Skeletal muscle satellite cell (primary cell): ENCODE measurements around the gene CLDN5.

Experiments used
- H3K27me3 ChIP-seq: 2 replicates; pipeline ENCODE4 v1.7.0; 2013; ENCODE audit warnings: low read length; ENCODE audit not compliant: control insufficient read depth, insufficient read depth
- H3K36me3 ChIP-seq: 2 replicates; pipeline ENCODE4 v1.7.0; 2013; ENCODE audit warnings: mild to moderate bottlenecking, control low read depth, low read length; ENCODE audit not compliant: insufficient read depth
- H3K4me1 ChIP-seq: 2 replicates; pipeline ENCODE4 v1.7.0; 2013; ENCODE audit warnings: low read length; ENCODE audit not compliant: control insufficient read depth, insufficient read depth
- H3K4me2 ChIP-seq: 2 replicates; pipeline ENCODE4 v1.7.0; 2013; ENCODE audit warnings: mild to moderate bottlenecking, low read length
- H3K4me3 ChIP-seq: 2 replicates; pipeline ENCODE4 v1.7.0; 2013; ENCODE audit warnings: low read length
- H3K9ac ChIP-seq: 2 replicates; pipeline ENCODE4 v1.7.0; 2013; ENCODE audit warnings: mild to moderate bottlenecking, low read depth, low read length, moderate library complexity
- H3K9me3 ChIP-seq: replicated peaks from 2 replicates; pipeline ENCODE4 v1.7.0; 2013; ENCODE audit warnings: mild to moderate bottlenecking, control low read depth, low read length

CLDN5 gene

DNA sequence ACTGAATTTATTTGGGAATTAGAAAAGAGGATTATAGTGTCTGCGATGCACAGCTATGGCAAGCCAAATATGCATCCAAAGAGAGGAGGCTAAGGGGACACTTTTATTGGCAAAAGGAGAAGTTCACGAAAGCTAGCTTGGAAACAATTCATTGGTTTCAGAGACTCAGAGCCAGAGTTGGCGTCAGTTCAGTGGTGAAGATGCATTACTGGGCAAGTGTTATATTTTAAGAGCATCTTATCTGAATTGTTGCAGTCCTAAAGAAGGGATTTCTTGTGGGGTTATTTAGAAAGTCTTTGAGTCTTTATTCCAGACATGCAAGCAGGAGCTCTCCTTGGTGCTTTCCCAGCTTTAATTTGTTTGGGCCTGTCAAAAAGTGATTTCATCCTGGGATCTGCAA lies 15.0 kb downstream of the CLDN5 start:
- Histone ChIP-seq H3K9ac (no peak overlapping the region), H3K4me3 (no peak overlapping the region), H3K27me3 (no peaks in the 10 kb centered on the region), H3K36me3 (peaks cover 15% of the 10 kb centered on the region), H3K4me1 (peaks cover under 1% of the 10 kb centered on the region), H3K9me3 (no peaks in the 10 kb centered on the region), H3K4me2 (no peak overlapping the region)

DNA sequence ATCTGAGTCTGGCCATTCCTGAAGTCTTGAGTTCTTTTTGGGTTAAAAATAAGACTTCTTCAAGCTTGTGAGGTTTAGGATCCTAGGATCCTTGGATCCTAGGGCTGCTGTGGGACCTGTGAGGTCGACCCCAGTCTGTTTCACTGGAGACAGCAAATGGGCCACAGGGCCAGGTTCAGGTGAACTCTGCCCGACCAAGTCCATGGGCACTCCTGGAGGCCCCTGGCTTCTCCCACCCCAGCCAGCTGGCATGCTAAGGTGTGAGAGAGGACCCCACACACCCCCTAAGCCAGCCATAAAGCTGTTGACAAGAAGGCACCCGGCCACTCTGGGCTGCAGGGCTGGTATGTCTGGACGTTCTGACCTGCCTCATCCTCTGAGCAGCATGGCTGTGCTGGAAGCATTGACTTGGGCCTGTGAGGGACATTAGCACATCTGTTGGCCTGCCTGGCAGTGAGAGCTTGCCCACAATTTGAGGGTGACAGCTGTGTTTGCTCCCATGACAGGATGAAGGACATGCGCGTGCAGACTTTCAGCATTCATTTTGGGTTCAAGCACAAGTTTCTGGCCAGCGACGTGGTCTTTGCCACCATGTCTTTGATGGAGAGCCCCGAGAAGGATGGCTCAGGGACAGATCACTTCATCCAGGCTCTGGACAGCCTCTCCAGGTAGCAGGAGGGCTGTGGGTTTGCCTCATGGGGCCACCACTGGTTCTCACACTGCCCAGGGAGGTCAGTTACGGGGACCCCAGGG lies 16.0 kb downstream of the CLDN5 start:
- H3K27me3 ChIP-seq = no peaks in the 10 kb centered on the region
- no peak overlapping the region for H3K4me2 ChIP-seq
- no peaks in the 10 kb centered on the region for H3K9me3 ChIP-seq
- H3K4me3 ChIP-seq = no peak overlapping the region
- no peak overlapping the region for H3K9ac ChIP-seq
- H3K4me1 ChIP-seq = no peaks in the 10 kb centered on the region
- peaks cover 12% of the 10 kb centered on the region for H3K36me3 ChIP-seq

DNA sequence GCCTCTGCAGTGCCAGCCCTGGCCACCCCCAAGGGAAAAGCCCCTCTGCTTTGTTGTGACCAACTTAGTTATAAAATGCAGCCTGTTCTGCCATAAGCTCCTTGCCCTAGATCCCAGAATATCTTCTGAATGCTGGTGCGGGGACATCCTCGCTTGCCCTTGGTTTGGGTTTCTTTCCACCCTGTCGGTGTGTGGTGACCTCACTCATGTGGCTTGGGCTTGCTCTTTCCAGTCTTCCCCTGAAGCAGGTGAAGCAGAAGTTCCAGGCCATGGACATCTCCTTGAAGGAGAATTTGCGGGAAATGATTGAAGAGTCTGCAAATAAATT lies 16.7 kb downstream of the CLDN5 start:
- Histone ChIP-seq H3K9me3 (no peaks in the 10 kb centered on the region), H3K4me3 (no peak overlapping the region), H3K4me2 (no peak overlapping the region), H3K27me3 (no peaks in the 10 kb centered on the region), H3K36me3 (peaks cover 7% of the 10 kb centered on the region), H3K9ac (no peak overlapping the region), H3K4me1 (no peaks in the 10 kb centered on the region)

DNA sequence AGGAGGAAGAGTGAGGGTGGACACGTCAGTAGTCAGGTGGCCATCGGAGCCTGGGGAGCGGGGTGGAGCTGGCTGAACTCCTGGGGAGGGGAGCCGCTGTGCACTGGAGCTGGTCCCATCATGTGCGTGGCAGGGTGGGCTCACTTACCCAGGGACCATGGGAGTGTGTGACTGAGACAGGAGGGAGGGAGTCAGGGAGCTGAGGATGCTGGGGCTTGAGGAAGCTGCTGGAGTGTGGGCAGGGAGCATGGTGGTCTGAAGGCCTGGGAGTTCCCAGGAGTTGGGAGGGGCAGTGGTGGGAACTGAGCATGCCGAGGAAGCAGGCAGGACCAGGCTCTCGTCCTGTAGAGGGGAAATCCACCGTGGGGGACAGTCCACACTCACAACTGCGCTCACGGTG lies 18.0 kb downstream of the CLDN5 start:
- peaks cover 7% of the 10 kb centered on the region for H3K36me3 ChIP-seq
- H3K27me3 ChIP-seq = no peaks in the 10 kb centered on the region
- no peaks in the 10 kb centered on the region for H3K4me1 ChIP-seq

DNA sequence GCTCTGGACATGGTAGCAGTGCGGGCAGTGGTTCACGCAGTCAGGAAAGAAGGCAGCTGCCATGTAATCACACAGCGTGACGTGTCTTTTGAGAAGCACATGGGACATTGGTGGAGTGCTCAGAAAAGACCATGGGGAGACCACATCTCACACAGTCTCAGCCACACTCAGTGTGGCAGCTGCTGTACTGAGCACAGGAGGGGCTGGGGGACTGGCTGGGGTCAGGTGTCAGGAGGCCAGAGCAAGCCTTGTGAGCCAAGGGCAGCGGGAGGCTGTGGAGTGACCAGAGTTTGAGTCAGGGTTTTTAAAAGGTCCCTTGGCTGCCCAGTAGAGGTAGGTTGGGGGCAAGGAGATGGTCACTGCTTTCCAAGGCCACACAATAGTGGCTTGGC lies 18.5 kb downstream of the CLDN5 start:
- no peak overlapping the region for H3K4me3 ChIP-seq
- H3K4me1 ChIP-seq = no peaks in the 10 kb centered on the region
- H3K9ac ChIP-seq = no peak overlapping the region
- no peak overlapping the region for H3K4me2 ChIP-seq
- no peaks in the 10 kb centered on the region for H3K27me3 ChIP-seq
- H3K9me3 ChIP-seq = no peaks in the 10 kb centered on the region
- peaks cover 7% of the 10 kb centered on the region for H3K36me3 ChIP-seq

More for the DNA sequence above, 18.0 kb downstream of the CLDN5 start:
- Histone ChIP-seq H3K9ac (no peak overlapping the region), H3K4me3 (no peak overlapping the region), H3K4me2 (no peak overlapping the region), H3K9me3 (no peaks in the 10 kb centered on the region)

DNA sequence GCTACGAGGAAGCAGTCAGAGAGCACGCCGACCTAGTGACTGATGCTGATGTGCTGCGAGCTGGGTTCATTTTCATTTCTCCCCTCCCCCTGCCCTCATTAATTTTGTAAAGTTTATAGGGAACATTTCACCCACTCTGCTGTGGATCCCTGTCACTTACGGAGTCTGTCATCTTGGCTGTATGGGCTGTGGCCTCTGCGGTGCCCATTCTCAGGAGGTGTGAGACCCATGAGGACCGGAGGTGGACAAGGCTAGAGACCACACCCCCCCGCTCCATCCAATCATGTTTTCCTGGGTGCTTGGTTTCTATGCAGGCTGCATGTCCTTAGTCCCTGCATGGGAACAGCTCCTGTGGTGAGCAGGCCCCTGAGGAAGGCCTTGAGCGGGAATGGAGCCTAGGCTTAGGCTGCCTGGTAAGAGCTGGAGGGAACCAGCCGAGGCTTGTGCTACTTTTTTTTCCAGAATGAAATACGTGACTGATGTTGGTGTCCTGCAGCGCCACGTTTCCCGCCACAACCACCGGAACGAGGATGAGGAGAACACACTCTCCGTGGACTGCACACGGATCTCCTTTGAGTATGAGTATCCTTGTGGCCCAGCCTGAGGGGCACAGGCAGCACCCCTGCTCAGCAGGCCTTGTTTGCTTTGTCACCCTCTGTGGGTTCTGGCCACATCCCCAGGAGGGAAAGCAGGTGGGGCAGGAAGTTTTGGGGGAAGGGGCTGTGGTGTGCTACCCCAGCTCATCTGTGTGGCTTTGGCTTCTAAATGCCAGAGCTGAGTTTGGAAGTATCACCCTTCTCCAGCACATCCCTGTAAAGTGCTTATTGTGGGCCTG lies 19.1 kb downstream of the CLDN5 start:
- H3K9me3 ChIP-seq = no peaks in the 10 kb centered on the region
- H3K27me3 ChIP-seq = no peaks in the 10 kb centered on the region
- H3K4me2 ChIP-seq = no peak overlapping the region
- H3K4me3 ChIP-seq = no peak overlapping the region
- H3K9ac ChIP-seq = no peak overlapping the region
- H3K4me1 ChIP-seq = no peaks in the 10 kb centered on the region
- H3K36me3 ChIP-seq = peaks cover 7% of the 10 kb centered on the region

DNA sequence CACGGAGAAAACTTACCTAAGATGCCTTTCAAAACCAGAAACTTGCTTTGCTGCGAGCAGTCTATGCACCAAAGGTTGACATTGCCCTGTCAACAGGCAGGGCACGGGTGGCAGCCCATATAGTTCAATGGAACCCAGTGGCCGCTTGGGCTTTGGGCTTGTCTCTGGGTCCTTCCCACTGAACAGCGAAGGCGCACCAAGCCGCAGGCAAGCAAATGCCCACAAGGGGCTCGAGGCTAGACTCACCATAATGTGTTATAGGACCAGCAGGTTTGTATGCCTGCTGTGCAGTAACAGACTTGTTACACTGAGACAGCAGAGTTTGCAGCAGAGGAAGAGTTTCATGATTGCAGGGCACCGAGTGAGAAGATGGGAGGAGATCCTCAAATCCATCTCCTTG lies 20.3 kb downstream of the CLDN5 start:
- Histone ChIP-seq H3K9ac (no peak overlapping the region), H3K4me3 (no peak overlapping the region), H3K4me2 (no peak overlapping the region), H3K27me3 (no peaks in the 10 kb centered on the region), H3K36me3 (peaks cover 8% of the 10 kb centered on the region), H3K4me1 (no peaks in the 10 kb centered on the region), H3K9me3 (no peaks in the 10 kb centered on the region)

DNA sequence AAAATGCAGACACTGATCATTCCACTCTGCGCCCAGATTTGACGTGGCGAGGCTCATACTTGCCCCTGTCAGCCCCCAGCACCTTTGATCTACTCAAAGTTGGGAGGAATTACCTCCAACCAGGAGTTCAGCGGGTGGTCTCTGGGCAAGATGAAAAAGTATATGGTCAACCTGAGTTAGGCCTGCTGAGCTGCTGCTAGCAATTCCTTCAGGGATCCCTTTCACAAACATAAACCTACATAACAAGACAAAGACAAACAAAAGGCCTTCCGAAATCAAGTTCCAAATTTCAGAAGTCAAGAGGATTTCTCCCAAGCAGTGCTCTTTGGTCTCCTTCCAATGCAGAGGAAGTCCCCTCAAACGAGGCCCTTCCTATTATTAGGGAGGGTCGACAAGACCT lies 20.8 kb downstream of the CLDN5 start:
- peaks cover 13% of the 10 kb centered on the region for H3K36me3 ChIP-seq
- no peak overlapping the region for H3K4me3 ChIP-seq
- no peaks in the 10 kb centered on the region for H3K4me1 ChIP-seq
- no peak overlapping the region for H3K9ac ChIP-seq
- no peak overlapping the region for H3K4me2 ChIP-seq
- no peaks in the 10 kb centered on the region for H3K27me3 ChIP-seq
- no peaks in the 10 kb centered on the region for H3K9me3 ChIP-seq

DNA sequence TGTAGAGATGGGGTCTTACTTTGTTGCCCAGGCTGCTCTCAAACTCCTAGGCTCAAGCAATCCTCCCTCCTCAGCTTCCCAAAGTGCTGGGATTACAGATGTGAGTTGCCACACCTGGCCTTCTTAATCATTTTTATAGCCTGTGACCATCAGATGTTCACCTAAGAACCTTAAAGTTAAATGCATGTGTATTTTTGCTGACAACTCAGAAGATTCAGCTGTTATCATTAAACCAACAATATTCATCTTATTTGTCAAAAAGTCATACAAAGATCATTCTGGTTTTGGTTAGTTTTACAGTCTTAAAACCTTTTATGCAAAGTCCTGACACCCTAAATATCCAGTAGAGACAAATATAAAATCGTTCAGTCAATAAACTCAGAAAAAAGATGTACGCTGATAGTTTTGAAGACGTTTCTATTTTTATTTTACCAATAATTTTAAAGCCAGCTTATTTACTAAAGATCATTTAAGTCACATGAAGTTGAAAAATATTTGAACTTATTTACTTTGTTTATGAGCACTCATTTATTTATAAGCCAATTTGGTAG lies 22.2 kb downstream of the CLDN5 start:
- Histone ChIP-seq H3K4me3 (no peak overlapping the region), H3K27me3 (no peaks in the 10 kb centered on the region), H3K4me1 (peaks cover 7% of the 10 kb centered on the region), H3K36me3 (peaks cover 13% of the 10 kb centered on the region), H3K4me2 (no peak overlapping the region), H3K9ac (no peak overlapping the region), H3K9me3 (no peaks in the 10 kb centered on the region)

DNA sequence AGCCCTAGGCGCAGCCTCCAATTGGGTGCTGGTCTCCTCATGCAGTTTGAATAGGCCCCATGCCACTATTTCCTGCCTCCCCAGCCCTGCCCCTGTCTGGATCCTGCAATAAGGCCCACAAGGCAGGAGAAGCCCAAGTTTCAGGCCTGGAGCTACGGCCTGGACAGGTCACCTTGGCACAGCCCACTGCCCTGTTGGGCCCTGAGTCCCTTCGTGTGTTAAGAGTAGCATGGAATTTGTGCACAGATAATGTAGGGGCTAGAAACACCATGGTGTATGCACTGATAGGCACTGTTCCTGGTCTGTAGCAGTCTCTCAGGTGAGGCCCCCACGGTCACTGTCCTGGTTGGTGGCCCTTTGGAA lies 24.3 kb downstream of the CLDN5 start:
- no peak overlapping the region for H3K9ac ChIP-seq
- H3K9me3 ChIP-seq = no peaks in the 10 kb centered on the region
- no peak overlapping the region for H3K4me2 ChIP-seq
- no peak overlapping the region for H3K4me3 ChIP-seq
- H3K4me1 ChIP-seq = peaks cover 13% of the 10 kb centered on the region
- no peaks in the 10 kb centered on the region for H3K27me3 ChIP-seq
- peaks cover 20% of the 10 kb centered on the region for H3K36me3 ChIP-seq

DNA sequence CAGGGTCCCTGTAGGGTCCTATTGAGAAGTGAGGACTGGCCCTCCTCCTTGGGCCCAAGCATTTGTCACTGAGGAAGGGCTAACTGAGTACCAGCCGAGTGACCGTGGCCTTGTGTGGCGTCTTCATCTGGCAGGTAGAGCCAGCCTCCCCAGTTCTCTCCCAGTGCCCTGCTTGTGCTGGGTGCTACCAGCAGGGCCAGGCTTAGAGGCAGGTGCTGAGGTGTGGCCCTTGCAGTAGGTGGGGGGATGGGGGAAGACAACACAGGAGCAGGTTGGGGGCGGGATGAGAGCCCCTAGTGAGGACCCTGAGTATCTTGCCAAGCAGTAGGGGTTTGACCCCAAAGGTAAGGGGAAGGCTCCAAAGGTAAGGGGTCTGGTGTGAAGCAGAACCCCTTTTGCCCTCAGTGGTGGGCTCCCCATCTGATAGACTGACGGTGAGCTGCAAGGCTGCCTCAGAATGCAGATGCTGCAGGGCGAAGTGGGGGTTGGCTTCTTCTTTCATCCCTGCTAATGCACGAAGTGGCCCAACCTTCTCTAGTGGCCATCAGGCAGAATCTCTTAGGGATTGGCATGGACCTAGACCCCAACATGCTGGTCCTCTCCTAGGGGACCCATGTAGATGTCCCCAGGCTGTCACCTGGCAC lies 24.9 kb downstream of the CLDN5 start:
- no peak overlapping the region for H3K9ac ChIP-seq
- no peaks in the 10 kb centered on the region for H3K9me3 ChIP-seq
- peaks cover 13% of the 10 kb centered on the region for H3K4me1 ChIP-seq
- no peak overlapping the region for H3K4me2 ChIP-seq
- H3K36me3 ChIP-seq = peaks cover 20% of the 10 kb centered on the region
- no peak overlapping the region for H3K4me3 ChIP-seq
- H3K27me3 ChIP-seq = no peaks in the 10 kb centered on the region
